Measurements from ENCODE around the gene C2CD4C.
"Not testable (repeated sequence)": the region's sequence is repeated elsewhere in the genome, so short reads cannot be mapped to it uniquely, and the experiment has no call there.

The C2CD4C gene

GRCh38 chr19:408902-409515 is at the start of gene C2CD4C:
Gene C2CD4C, minus strand, starts transcription at chr19:409147. Its CDS starts 786 bp downstream, at chr19:408361.
- DNase-seq (ENCODE audit: low spot score), result no peak

DNA sequence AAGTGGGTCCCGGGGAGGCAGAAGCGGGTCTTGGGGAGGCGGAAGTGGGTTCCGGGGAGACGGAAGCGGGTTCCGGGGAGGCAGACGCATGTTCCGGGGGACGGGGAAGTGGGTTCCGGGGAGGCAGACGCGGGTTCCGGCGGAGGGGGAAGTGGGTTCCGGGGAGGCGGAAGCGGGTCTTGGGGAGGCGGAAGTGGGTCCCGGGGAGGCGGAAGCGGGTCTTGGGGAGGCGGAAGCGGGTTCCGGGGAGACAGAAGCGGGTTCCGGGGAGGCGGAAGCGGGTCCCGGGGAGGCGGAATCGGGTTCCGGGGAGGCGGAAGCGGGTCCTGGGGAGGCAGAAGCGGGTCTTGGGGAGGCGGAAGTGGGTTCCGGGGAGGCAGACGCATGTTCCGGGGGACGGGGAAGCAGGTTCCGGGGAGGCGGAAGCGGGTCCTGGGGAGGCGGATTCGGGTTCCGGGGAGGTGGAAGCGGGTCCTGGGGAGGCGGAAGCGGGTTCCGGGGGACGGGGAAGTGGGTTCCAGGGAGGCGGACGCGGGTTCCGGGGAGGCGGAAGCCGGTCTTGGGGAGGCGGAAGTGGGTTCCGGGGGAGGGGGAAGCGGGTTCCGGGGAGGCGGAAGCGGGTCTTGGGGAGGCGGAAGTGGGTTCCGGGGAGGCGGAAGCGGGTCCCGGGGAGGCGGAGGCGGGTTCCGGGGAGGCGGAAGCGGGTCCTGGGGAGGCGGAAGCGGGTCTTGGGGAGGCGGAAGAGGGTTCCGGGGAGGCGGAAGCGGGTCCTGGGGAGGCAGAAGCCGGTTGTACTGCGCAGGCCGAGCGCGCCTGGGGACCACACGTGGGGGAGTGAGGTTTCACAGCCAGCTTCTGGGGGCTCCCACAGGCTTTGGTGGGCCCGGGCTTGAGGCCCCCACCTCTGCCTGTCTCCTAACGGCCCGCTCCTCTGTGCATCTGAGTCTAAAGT is 49.4 kb upstream of the C2CD4C start:
- no peak for DNase-seq (ENCODE audit: low spot score)

DNA sequence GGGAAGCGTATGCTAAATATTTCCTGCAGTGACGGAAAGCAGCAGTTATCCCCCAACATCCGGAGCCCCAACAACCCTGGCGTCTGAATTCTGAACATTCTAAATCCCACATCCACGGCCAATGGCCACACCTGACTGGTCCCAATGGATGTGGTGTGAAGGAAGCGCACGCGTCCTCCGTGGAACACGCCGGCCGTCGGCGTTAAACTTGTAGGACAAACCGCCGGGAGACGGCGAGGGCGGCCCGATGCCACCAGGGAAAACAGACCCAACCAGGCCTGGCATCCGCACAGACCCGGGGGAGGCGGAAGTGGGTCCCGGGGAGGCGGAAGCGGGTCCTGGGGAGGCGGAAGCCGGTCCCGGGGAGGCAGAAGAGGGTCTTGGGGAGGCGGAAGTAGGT is 48.7 kb upstream of the C2CD4C start:
- DNase-seq (ENCODE audit: low spot score), result no peak

DNA sequence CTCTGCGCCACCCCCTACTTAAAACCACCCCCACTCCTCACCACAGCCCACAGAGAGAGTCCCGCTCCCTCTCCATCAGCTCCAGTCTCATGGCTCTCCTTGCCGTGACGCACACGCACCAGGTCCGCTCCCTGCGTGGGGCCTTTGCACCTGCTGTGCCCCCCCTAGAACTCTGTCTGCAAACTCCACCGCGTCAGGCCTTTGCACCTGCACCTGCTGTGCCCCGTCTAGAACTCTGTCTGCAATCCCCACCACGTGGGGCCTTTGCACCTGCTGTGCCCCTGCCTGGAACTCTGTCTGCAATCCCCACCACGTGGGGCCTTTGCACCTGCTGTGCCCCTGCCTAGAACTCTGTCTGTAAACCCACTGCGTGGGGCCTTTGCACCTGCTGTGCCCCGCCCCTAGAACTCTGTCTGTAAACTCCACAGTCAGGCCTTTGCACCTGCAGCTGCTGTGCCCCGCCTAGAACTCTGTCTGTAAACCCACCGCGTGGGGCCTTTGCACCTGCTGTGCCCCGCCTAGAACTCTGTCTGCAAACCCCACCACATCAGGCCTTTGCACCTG is 47.7 kb upstream of the C2CD4C start:
- no peak for DNase-seq (ENCODE audit: low spot score)

DNA sequence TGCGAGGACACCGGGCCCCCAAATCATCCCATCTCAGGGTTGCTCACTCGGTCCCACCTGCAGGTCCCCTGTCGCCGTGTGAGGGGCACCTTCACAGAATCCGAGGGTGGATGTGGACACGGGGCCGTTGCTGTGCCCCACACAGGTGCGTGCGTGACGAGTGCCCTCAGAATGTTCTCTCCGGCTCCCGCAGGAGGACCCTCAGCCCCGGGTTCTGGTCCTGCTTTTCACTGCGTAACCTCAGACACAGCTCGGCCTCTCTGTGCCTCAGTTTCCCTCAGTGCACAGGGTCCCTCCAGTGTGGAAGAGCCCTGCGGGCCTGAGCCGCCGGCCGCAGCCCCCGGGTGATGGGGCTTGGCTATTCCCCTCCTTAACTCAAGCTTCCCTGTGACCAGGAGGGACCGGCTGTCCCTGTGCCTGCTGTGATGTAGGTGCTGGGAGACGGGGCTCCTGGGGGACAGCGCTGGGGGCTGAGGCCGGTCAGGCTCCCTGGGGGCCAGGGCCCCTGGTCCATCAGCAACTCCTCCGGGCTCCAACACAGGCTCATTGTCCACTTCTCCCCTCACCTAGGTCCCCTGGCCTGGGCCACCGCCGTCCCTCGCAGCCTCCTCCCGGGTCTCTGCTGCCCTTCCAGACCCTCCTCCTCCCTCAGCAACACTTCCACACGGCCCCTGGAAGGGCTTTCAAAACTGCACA is 47.1 kb upstream of the C2CD4C start:
- DNase-seq (ENCODE audit: low spot score), result no peak

- DNase-seq (ENCODE audit: low spot score), result no peak
Observed at GRCh38 chr19:455031-455705, 46.2 kb upstream of the C2CD4C start.

DNA sequence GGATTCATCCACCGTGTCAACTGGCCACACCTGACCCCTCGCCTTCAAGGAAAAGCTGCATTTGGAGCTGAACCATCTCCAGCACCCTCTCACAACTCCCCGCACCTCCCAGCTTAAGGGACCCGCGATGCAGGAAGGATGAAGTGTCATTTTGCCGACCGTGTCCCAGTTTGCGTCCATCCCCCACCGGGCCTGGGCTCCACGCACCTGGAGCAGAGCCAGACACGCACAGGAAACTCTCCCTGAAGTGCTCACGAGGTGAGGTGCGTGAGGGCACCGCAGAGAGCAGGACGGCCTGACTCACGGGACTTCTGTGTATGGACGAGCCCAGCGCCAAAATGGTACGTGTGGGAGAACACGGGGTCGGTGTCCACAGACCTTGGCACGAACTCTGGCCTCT is 44.7 kb upstream of the C2CD4C start:
- no peak for DNase-seq (ENCODE audit: low spot score)

GRCh38 chr19:452829-453228 is 43.9 kb upstream of the C2CD4C start:
- no peak for DNase-seq (ENCODE audit: low spot score)

GRCh38 chr19:450912-451481 is 42.0 kb upstream of the C2CD4C start:
- DNase-seq (ENCODE audit: low spot score), result not testable (repeated sequence)

DNA sequence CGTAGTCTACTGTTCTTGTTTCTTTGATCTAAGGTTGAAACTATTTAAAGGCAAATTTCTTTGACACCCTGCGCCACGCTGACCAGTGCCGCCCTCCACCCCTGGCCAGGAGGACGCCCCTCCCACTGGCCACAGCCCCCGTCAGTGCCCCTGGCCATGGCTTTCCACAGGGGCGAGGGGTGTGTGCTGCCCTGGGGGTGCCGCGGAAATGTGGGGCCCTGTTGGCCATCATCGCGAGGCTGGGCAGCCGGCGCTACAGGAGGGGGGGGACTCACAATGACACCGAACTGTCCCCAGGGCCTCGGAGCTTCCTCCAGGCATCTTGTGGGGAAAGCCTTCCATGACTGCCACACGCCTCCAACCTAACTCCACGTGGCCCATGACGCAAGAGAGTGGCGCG is 41.0 kb upstream of the C2CD4C start:
- no peak for DNase-seq (ENCODE audit: low spot score)

DNA sequence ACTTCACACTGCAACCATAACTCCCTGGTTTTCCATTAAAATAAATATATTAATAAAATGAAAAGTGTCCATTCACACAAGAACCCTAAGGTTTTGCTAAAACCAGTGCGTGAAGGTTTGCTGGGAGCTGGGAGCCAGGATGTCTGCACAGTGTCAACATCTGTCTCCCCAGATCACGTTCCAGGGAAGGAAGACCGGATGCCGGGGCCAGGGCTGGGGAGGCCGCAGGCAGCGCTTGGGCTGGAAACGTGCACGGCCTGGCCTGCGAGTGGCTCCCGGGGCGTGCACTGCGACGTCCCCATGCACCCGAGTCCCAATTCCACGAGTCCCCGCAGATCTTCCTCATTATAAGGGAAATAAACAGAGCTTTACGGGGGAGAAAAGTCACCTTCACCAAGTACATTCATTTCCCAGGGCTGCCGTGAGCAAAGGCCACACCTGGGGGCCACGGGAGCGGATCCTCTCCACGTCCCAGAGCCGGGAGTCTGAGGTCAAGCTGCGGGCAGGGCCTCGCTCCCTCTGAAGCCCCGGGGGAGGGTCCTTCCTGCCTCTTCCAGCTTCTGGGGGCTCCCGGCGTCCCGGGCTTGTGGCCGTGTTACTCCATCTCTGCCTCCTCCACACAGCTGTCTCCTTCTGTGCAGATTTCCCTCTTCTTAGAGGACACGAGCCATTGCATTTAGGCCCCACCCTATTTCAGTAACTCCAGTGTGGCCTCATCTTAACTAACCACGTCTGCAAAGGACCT is 39.0 kb upstream of the C2CD4C start:
- no peak for DNase-seq (ENCODE audit: low spot score)

- DNase-seq (ENCODE audit: low spot score), result no peak
Observed at GRCh38 chr19:447064-447426, 38.1 kb upstream of the C2CD4C start.

- DNase-seq (ENCODE audit: low spot score), result no peak
Observed at GRCh38 chr19:444677-445210, 35.8 kb upstream of the C2CD4C start.

- no peak for DNase-seq (ENCODE audit: low spot score)
Observed at GRCh38 chr19:443005-443404, 34.1 kb upstream of the C2CD4C start.

DNA sequence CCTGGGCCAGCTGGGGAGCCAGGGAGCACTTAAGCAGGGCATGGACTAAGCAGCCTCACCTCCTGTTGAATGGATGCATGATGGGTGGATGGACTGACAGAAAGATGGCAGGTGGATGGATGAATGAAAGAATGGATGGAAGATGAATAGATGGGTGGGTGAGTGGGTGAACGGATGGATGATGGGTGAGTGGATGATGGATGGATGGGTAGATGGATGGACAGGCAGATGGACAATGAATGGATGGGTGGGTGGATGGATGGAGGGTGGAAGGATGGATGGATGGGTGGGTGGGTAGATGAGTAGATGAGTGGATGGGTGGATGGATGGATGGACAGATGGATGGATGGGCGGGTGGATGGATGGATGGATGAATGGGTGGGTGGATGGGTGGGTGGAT is 33.1 kb upstream of the C2CD4C start:
- DNase-seq (ENCODE audit: low spot score), result no peak

GRCh38 chr19:441213-441836 is 32.4 kb upstream of the C2CD4C start:
- DNase-seq (ENCODE audit: low spot score), result no peak

GRCh38 chr19:440391-441212 is 31.7 kb upstream of the C2CD4C start:
- no peak for DNase-seq (ENCODE audit: low spot score)

DNA sequence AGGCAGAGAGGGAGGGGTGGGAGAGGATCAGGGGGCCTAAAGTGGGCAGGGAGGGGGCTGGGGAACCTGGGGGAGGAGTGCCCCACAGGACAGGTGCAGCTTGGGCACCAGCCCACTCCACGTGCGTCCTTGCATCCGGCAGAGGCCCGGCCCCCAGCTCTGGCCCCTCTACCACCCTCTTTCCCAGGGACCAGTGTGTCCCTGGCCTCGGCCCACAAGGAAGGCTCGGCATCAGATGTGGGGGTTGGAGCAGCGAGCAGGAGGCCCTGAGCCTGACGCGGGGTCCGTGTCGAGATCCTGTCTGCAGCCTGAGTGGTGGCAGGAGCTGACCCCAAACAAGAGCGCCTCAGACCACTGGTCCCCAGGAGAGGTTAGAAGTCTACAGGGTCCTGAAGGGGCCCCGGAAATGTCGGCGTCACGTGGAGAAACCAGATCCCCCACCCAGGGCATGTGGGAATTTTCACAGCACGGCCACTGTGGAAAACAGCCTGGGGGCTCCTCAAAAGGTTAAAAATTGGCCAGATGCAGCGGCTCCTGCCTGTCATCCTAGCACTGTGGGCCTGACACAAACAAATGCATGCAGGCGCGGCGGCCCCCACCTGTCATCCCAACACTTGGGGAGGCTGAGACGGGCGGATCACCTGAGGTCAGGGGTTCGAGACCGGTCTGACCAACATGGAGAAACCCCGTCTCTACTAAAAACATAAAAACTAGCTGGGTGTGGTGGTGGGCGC is 30.4 kb upstream of the C2CD4C start:
- DNase-seq (ENCODE audit: low spot score), result no peak
